HL-60 (cell line): ENCODE data around the gene PPP3CA.

Source experiments
- DNase-seq, 2 experiments: peaks; one replicate each; pipeline ENCODE4 v3.0.0-alpha.2; 2010 to 2020; ENCODE audit warnings: low read depth in 1 of 2, low spot score in 1 of 2
- H3K27ac ChIP-seq: fragments of 250-450 bp; sonication (Bioruptor Pico); replicated peaks from 2 replicates; pipeline ENCODE4 v1.5.1; 2020; ENCODE audit warnings: mild to moderate bottlenecking, moderate library complexity
- H3K27me3 ChIP-seq: fragments of 250-450 bp; sonication (Bioruptor Pico); 2 replicates; pipeline ENCODE4 v1.5.1; 2021; ENCODE audit warnings: mild to moderate bottlenecking, moderate library complexity; ENCODE audit not compliant: insufficient read depth, poor library complexity, severe bottlenecking
- H3K4me3 ChIP-seq: replicated peaks from 2 replicates; pipeline ENCODE4 v1.5.1; 2011; ENCODE audit warnings: mild to moderate bottlenecking, control low read depth, low read length; ENCODE audit not compliant: insufficient read depth
- GABPA ChIP-seq: IDR thresholded peaks from 2 replicates; pipeline ENCODE4 v1.6.1; 2012; ENCODE audit warnings: low read depth
- POLR2AphosphoS5 ChIP-seq: IDR thresholded peaks from 2 replicates; pipeline ENCODE4 v1.6.1; 2012; ENCODE audit warnings: low read depth
- SPI1 ChIP-seq: IDR thresholded peaks from 2 replicates; pipeline ENCODE4 v1.6.1; 2012; ENCODE audit warnings: low read depth, mild to moderate bottlenecking, borderline replicate concordance
- TF ChIP-seq, protein P1 (sequence below): IDR thresholded peaks from one replicate; pipeline ENCODE4 v1.5.1; 2011; ENCODE audit warnings: low read length, control low read depth, inconsistent platforms; ENCODE audit not compliant: insufficient read depth
- TF ChIP-seq, protein P2 (sequence below): IDR thresholded peaks from 2 replicates; pipeline ENCODE4 v1.6.1; 2012; ENCODE audit warnings: low read depth; ENCODE audit not compliant: insufficient replicate concordance

PPP3CA gene

DNA sequence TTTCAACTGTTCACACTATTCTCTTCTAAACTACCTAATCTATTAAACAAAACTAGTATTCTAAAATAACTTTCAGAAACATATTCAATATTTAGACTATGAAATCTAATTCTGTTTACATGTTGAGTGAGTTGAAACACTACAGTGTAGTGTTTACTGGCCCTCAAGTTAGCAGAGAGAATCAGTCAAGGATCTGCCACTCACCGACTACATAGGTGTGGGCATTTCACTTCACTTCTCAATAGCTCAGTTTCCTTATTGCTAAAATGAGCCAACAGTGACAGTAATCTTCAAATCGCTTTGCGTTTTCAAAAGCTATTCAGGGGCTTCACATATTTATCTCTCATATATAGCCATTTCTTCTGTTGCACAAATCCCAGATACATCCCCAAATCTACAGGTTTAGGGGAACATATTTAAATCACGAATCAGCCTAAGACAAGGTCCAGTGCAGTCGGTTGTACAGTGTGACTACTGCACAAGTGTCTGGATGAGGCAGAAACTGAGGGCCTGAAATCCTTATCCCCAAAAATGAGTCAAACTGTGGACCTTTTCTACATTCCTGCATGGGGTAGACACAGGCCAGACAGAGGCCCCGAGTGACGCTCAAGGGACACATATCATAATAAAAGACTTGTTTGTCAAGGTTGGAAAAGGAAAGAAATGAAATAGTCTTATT is 129.8 kb downstream of the PPP3CA start:
- TF ChIP-seq POLR2AphosphoS5: no peak
- no peak for TF ChIP-seq GABPA
- no peak for TF ChIP-seq SPI1
- TF ChIP-seq, protein P1, sequence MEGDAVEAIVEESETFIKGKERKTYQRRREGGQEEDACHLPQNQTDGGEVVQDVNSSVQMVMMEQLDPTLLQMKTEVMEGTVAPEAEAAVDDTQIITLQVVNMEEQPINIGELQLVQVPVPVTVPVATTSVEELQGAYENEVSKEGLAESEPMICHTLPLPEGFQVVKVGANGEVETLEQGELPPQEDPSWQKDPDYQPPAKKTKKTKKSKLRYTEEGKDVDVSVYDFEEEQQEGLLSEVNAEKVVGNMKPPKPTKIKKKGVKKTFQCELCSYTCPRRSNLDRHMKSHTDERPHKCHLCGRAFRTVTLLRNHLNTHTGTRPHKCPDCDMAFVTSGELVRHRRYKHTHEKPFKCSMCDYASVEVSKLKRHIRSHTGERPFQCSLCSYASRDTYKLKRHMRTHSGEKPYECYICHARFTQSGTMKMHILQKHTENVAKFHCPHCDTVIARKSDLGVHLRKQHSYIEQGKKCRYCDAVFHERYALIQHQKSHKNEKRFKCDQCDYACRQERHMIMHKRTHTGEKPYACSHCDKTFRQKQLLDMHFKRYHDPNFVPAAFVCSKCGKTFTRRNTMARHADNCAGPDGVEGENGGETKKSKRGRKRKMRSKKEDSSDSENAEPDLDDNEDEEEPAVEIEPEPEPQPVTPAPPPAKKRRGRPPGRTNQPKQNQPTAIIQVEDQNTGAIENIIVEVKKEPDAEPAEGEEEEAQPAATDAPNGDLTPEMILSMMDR: no peak
- TF ChIP-seq, protein P2, sequence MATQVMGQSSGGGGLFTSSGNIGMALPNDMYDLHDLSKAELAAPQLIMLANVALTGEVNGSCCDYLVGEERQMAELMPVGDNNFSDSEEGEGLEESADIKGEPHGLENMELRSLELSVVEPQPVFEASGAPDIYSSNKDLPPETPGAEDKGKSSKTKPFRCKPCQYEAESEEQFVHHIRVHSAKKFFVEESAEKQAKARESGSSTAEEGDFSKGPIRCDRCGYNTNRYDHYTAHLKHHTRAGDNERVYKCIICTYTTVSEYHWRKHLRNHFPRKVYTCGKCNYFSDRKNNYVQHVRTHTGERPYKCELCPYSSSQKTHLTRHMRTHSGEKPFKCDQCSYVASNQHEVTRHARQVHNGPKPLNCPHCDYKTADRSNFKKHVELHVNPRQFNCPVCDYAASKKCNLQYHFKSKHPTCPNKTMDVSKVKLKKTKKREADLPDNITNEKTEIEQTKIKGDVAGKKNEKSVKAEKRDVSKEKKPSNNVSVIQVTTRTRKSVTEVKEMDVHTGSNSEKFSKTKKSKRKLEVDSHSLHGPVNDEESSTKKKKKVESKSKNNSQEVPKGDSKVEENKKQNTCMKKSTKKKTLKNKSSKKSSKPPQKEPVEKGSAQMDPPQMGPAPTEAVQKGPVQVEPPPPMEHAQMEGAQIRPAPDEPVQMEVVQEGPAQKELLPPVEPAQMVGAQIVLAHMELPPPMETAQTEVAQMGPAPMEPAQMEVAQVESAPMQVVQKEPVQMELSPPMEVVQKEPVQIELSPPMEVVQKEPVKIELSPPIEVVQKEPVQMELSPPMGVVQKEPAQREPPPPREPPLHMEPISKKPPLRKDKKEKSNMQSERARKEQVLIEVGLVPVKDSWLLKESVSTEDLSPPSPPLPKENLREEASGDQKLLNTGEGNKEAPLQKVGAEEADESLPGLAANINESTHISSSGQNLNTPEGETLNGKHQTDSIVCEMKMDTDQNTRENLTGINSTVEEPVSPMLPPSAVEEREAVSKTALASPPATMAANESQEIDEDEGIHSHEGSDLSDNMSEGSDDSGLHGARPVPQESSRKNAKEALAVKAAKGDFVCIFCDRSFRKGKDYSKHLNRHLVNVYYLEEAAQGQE: no peak
- DNase-seq: no peak
- Histone ChIP-seq H3K27me3 (no peaks in the 10 kb centered on the region), H3K4me3 (no peak overlapping the region), H3K27ac (no peak overlapping the region)

DNA sequence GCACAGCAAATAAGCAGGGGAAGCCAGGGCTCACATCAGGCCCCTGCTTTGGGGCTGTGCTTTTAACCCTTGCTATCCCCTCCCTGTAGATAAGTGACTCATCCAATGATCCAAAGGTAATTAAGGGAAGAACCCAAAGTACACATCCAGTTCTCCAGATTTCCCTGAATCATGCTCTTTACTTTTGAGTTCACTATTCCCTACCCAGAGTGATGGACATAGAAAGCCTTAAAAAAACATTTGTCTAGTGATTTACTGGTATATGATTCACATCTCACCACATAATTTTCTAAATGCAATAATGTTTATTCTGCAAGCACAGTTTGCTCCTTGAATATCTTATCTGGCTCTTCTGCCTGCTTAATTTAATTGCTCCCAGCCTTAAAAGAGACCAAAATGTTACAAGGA is 136.2 kb downstream of the PPP3CA start:
- no peak for DNase-seq
- TF ChIP-seq SPI1: no peak
- TF ChIP-seq, protein P2: no peak
- no peak for TF ChIP-seq GABPA
- no peak for TF ChIP-seq POLR2AphosphoS5
- TF ChIP-seq, protein P1: no peak
- Histone ChIP-seq H3K27ac (no peak overlapping the region), H3K27me3 (no peaks in the 10 kb centered on the region), H3K4me3 (no peak overlapping the region)

DNA sequence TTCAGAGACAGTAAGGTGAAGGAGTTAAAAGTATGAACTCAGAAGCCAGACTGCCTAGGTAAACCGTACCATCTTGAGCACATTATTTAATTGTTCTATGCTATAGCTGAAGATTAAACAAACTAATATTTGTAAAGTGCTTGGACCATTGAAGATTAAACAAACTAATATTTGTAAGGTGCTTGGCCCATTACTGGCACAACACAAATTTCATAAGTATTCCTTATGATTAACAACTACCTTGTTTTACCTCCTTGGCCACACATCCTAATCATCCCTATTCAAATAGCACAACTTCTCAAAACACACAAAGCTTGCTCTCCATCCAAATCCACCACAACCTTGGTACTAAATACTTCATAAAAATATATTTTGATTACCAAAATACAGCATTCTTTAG is 137.0 kb downstream of the PPP3CA start:
- no peak for DNase-seq
- TF ChIP-seq POLR2AphosphoS5 (no peak), GABPA (no peak), SPI1 (no peak)
- Histone ChIP-seq H3K27ac (no peak overlapping the region), H3K27me3 (no peaks in the 10 kb centered on the region), H3K4me3 (no peak overlapping the region)

DNA sequence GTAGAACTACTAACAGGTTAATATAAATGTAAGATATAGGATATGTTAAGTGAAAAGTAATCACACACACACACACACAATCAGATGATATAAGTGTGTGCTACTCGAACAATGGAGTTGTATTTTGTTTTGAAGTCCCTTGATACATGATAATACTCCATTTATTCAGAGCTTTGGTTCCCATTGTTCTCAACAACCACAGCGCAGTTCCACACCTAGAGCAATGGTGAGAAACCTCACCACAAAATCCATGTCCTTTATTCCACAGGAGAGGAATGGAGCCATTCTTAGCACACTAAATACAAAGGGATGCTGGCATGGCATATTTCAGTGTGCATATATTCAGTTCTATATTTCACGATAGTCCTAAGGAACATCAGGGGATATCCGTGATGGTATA is 139.2 kb downstream of the PPP3CA start:
- no peak for DNase-seq

More for the DNA sequence above, 139.2 kb downstream of the PPP3CA start:
- Histone ChIP-seq H3K27me3 (no peaks in the 10 kb centered on the region), H3K27ac (no peak overlapping the region), H3K4me3 (no peak overlapping the region)
- TF ChIP-seq, protein P1: no peak
- TF ChIP-seq GABPA (no peak), POLR2AphosphoS5 (no peak), SPI1 (no peak)
- TF ChIP-seq, protein P2: no peak
